Measurements from ENCODE around the gene NEMP1. TPM values are rescaled to one million over a fixed set of nuclear protein-coding genes. Genes with fewer than 3 reads are reported as not detected.

Gene NEMP1
- total and polyA plus RNA-seq, 2 of the 13 experiments (the other 11 are each of a cell fraction or from before 2014, with no cell fraction given) = 11.4 to 12.9 TPM

- TF ChIP-seq ZNF543 (CRISPR knock-in tag; IDR thresholded peaks at IDR 0.05) (no peak), THAP9 (CRISPR knock-in tag; IDR thresholded peaks at IDR 0.05; ENCODE audit: borderline replicate concordance) (no peak), ZNF207 (IDR thresholded peaks at IDR 0.05; ENCODE audit: borderline replicate concordance) (no peak), BCL6 (CRISPR knock-in tag; IDR thresholded peaks at IDR 0.05) (peak; percentile 68), ZNF598 (CRISPR knock-in tag; IDR thresholded peaks at IDR 0.05; ENCODE audit: borderline replicate concordance) (0 out of 2 replicates have a peak, but pooled peaks have one; percentile 79), ZFX (CRISPR knock-in tag; IDR thresholded peaks at IDR 0.05; ENCODE audit: low read depth) (no peak; the same call in 1 of the 2 replicates), MYPOP (CRISPR knock-in tag; IDR thresholded peaks at IDR 0.05) (peak; percentile 23; the same call in 1 of the 2 replicates), NCOA2 (CRISPR knock-in tag; IDR thresholded peaks at IDR 0.05) (0 out of 2 replicates have a peak, but pooled peaks have one; percentile 19), GLMP (CRISPR knock-in tag; IDR thresholded peaks at IDR 0.05; ENCODE audit: borderline replicate concordance) (no peak), SOX13 (IDR thresholded peaks at IDR 0.05) (no peak), SOX13 (CRISPR knock-in tag; conservative IDR thresholded peaks at IDR 0.05 in 1 of 2, IDR thresholded peaks at IDR 0.05 in 1 of 2) (peak in 1 of 2 experiments; percentile 49; a peak in 1 of 4 replicates), FOXP1 (IDR thresholded peaks at IDR 0.05) (no peak), FOXP1 (CRISPR knock-in tag; IDR thresholded peaks at IDR 0.05) (peak; percentile 13; the same call in 1 of the 2 replicates), ZBTB38 (CRISPR knock-in tag; IDR thresholded peaks at IDR 0.05) (peak; percentile 29; the same call in 1 of the 2 replicates), ZNF609 (CRISPR knock-in tag; IDR thresholded peaks at IDR 0.05; ENCODE audit: borderline replicate concordance) (no peak), NFATC3 (CRISPR knock-in tag; IDR thresholded peaks at IDR 0.05) (no peak), ZNF34 (CRISPR knock-in tag; IDR thresholded peaks at IDR 0.05; ENCODE audit: borderline replicate concordance) (no peak), ZNF446 (CRISPR knock-in tag; IDR thresholded peaks at IDR 0.05) (no peak), SP5 (CRISPR knock-in tag; IDR thresholded peaks at IDR 0.05; ENCODE audit: borderline replicate concordance, low read depth) (no peak), PCBP1 (IDR thresholded peaks at IDR 0.05; ENCODE audit: borderline replicate concordance, low read depth, low read length) (no peak), HCFC1 (IDR thresholded peaks at IDR 0.05; ENCODE audit: low read depth, low read length) (no peak)
These were observed 48.6 kb upstream of the NEMP1 start (continued) for GRCh38 chr12:57127101-57127725.

Data from HepG2 (cell line).